GM21528 (cell line): ENCODE measurements around the gene LSM5.
A peak's percentile ranks its signal among the peaks of the same experiment; 100 is the strongest.

Source experiments
- ATAC-seq: cut with Tn5 transposase; IDR thresholded peaks from one replicate; pipeline ENCODE4 v1.9.1; 2021; ENCODE audit warnings: mild to moderate bottlenecking, moderate library complexity; ENCODE audit not compliant: unreplicated experiment, low FRiP score

LSM5 gene

GRCh38 chr7:32490127-32490796, at the start of gene LSM5:
Gene LSM5 (minus strand): TSS chr7:32490380. CDS start chr7:32490365, 15 bp downstream.
- peak; percentile 89 for ATAC-seq

GRCh38 chr7:32539366-32539765, 49.2 kb upstream of the LSM5 start:
- ATAC-seq: no peak

GRCh38 chr7:32537760-32538159, 47.6 kb upstream of the LSM5 start:
- no peak for ATAC-seq

GRCh38 chr7:32536585-32536984, 46.4 kb upstream of the LSM5 start:
- no peak for ATAC-seq

GRCh38 chr7:32536016-32536415, 45.8 kb upstream of the LSM5 start:
- no peak for ATAC-seq

- no peak for ATAC-seq
Measured at GRCh38 chr7:32535162-32535702, 45.1 kb upstream of the LSM5 start.

- no peak for ATAC-seq
Measured at GRCh38 chr7:32533276-32534029, 43.3 kb upstream of the LSM5 start.

- ATAC-seq: no peak
Measured at GRCh38 chr7:32532716-32533115, 42.5 kb upstream of the LSM5 start.

- ATAC-seq: no peak
Measured at GRCh38 chr7:32532086-32532485, 41.9 kb upstream of the LSM5 start.

- ATAC-seq: no peak
Measured at GRCh38 chr7:32531402-32531801, 41.2 kb upstream of the LSM5 start.

GRCh38 chr7:32525839-32526238, 35.7 kb upstream of the LSM5 start:
- no peak for ATAC-seq

- ATAC-seq: no peak
Measured at GRCh38 chr7:32524631-32525030, 34.5 kb upstream of the LSM5 start.

GRCh38 chr7:32522746-32523530, 32.8 kb upstream of the LSM5 start:
- ATAC-seq: no peak

- ATAC-seq: no peak
Measured at GRCh38 chr7:32519763-32520162, 29.6 kb upstream of the LSM5 start.

- ATAC-seq: no peak
Measured at GRCh38 chr7:32518534-32519140, 28.5 kb upstream of the LSM5 start.

GRCh38 chr7:32516551-32517100, 26.4 kb upstream of the LSM5 start:
- no peak for ATAC-seq

- peak; percentile 74 for ATAC-seq
Measured at GRCh38 chr7:32515890-32516550, 25.8 kb upstream of the LSM5 start.

- ATAC-seq: no peak
Measured at GRCh38 chr7:32513210-32513609, 23.0 kb upstream of the LSM5 start.

GRCh38 chr7:32511791-32512190, 21.6 kb upstream of the LSM5 start:
- ATAC-seq: no peak

- ATAC-seq: no peak
Measured at GRCh38 chr7:32507414-32507813, 17.2 kb upstream of the LSM5 start.
